NCI-H1092 (cell line): ENCODE results near the gene SAMD15.
"Not testable (repeated sequence)": the region's sequence is repeated elsewhere in the genome, so short reads cannot be mapped to it uniquely, and the experiment has no call there.

Experiments used
- DNase-seq: peaks from one replicate; lab custom pipeline; 2025; lab: John Stamatoyannopoulos, UW

Gene SAMD15

DNA sequence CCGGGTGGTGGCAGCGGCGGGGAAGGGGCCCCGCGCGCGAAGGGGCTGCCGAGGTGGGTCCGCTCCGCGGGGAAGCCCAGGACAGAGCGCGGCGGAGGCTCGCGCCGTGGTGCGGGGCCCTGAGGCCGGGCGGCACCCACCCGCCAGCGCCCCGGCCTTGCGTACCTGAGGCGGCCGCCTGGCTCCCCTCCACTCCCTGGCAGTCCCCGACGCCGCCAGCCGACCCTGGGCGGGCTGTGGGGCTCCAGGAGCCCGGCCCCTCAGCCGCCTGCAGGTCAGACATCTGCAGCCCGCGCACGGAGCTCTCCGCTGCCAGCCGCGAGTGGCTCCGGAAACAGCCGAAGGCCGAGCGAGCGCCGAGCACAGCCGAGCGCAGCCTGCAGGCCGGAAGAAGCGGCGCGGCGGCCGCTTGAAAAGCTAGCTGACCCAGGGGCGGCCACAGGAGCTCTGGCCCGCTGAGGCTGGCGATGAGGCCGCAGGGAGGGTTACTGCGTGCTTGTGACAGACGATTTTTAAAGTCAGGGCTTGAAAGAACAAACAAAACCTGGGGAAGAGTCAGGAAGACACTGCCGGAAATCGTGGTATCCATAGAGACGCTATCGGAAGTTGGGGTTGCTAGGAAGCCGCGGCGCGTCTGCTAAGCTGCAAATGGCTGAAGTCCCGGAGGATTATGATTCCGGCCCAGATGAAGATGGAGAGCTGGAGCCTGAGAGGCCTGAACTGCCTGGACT, at the start of gene SAMD15, which contains the start of gene TMED8:
SAMD15 (plus strand) TSS at position 609 of the 731 bp plus-strand sequence; CDS start at position 649, 40 bp downstream.
TMED8 (minus strand) TSS at position 324 of the 731 bp plus-strand sequence; CDS start at position 283, 41 bp downstream.
- peak; percentile 73 for DNase-seq

GRCh38 chr14:77329872-77330271, 47.3 kb upstream of the SAMD15 start:
- no peak for DNase-seq

DNA sequence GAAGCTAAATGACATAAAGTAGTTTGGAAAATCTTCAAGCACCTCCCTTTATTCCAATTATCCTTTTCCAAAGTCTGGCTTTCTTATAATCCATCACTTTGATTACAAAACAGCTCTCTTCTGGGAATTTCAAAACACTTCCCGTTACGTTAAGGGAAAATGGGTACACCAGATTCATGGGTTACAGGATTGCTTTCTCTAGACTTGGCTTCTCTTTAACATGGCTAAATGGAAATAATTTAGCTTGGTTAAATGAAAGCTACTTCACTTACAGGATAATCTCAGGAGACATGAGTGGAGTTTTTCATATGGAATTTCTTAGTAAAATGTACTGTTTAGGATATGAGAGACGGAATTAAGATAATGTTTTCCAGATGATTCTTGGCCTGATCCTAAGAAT, 41.6 kb upstream of the SAMD15 start:
- no peak for DNase-seq

GRCh38 chr14:77337255-77337654, 39.9 kb upstream of the SAMD15 start:
- DNase-seq = not testable (repeated sequence)

DNA sequence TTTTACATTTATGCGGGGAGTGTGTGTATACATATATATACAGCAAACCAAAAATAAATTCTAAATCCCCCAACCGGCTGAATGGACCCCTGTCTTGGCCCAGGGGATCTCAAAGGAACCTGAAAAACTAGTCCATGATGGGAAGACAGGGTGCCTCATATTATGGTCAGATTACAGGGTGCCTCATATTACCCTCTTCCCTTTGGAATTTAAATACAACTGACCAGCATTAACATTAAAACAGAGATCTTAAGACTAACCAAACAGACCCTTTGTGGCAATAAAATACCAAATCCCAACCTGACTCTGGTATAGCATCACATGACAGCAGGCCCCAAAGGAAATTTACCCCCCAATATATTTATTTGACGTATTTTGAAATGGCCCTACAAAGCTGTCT, 39.3 kb upstream of the SAMD15 start:
- DNase-seq = no peak

DNA sequence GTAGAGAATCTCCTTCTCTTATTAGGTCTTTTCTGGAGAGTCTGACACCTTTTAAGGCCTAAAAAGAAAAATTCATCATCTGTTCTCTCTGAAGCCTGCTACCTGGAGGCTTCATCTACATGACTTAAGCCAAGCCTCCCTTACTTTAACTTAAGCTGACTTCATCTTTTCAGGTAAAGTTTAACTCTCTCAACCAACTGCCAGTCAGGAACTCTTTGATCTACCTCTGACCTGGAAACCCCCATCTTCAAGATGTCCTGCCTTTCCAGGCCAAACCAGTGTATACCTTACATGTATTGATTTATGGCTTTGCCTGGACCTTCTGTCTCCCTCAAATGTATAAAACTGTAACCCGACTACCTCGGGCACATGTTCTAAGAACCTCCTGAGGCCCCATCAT, 38.9 kb upstream of the SAMD15 start:
- no peak for DNase-seq

DNA sequence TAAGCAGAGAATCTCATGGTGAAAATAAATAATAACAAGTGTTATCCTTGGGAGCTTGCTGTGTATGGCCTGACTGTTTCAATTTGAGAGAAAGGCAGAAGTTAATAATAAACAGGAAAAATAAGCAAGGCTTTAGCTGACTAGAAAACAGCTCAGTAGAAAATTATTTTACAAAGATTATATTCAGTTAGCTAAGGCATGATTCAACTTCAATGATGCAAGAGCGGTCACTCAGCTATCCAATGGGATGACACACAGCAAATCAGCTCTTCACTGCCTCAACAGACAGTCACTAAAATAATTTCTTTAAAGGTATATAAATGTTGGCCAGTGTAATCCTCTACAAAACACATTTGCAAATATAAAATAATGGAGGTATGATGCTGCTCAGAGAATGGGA, 37.8 kb upstream of the SAMD15 start:
- DNase-seq = no peak

- DNase-seq = no peak
Measured at GRCh38 chr14:77340389-77340788, 36.8 kb upstream of the SAMD15 start.

GRCh38 chr14:77342726-77343397, 34.3 kb upstream of the SAMD15 start:
- no peak for DNase-seq

DNA sequence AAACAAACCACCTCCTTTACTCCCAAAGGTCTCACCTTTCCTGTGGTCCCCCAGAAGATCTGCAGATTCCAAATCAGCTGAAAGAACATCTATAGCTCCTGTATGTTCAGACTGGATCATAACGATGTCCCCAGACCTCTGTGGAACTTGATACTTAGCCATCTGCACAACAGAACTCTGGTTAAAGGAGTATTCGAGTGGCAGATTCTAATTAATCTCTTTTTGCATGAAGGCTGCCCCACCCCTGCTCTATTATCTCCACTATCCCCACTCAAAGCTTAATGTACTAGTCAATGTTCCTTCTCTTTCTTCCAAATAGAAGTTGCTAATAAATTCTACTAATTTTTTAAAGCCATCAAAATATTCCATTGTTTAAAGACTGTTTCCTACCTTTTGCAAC, 33.5 kb upstream of the SAMD15 start:
- no peak for DNase-seq

GRCh38 chr14:77344377-77344996, 32.7 kb upstream of the SAMD15 start:
- DNase-seq = no peak

DNA sequence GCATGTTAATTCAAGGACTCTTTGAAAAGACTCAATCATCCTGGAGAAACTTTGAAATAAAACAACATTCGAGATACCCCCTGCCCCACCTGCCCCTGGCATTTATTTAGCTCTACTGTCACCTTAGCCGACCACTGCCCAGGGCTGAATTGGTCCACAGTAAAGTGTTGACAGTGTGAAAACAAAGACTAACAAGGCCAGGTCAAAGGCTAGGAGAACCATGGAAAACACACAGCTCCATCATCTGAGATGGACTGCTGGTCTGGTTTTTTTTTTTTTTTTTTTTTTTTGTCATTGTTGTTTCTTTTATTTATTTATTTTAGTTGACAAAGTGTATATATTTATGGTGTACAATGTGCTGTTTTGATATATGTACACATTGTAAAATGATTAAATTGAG, 30.7 kb upstream of the SAMD15 start:
- DNase-seq = no peak

- no peak for DNase-seq
Measured at GRCh38 chr14:77347751-77348150, 29.4 kb upstream of the SAMD15 start.

DNA sequence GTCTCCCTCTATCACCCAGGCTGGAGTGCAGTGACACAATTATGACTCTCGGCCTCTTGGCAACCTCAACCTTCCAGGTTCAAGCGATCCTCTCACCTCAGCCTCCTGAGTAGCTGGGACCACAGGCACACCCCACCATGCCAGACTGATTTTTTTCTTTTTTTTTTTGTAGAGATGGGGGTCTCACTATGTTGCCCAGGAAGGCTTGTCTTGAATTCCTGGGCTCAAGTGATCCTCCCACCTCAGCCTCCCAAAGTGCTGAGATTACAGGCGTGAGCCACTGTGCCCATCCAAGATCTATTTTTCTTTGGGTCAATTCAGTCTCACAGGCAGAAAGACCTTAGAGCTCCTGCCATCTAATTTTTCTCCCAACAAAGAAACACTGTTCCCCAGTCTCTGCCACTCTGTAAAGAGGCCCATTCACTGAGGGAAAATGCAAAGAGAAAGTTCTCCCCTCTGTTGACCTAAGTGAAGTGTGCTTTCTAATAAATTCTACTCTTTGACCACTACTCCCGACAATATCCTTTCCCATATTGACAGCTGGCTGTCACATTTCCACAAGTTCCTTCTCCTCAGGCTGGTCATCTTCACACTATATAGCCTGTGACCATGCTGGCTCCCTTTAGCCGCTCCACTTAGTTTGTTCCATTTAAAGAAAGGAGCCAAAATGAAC, 23.6 kb upstream of the SAMD15 start:
- DNase-seq = no peak

DNA sequence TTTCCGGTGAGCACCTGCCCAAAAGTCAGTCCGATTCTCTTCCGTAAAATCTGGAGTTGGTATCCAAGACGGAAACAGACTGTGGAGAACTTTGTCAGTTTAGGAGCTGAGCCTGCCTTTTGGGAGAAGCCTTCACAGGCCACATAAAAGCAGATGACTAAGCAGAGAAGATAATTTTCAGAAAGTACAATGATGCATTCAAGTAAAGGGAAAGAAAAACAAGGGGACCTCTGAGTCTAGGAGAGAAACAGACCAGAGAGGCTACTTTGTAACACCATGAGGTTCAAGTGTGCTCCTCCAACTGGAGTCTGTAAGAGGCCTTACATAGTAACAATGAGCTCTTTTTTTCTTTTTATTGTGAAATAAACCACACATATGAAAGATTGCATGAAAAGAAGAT, 21.4 kb upstream of the SAMD15 start:
- DNase-seq = no peak

- no peak for DNase-seq
Measured at GRCh38 chr14:77356899-77357298, 20.3 kb upstream of the SAMD15 start.

- no peak for DNase-seq
Measured at GRCh38 chr14:77359626-77360025, 17.6 kb upstream of the SAMD15 start.

GRCh38 chr14:77364146-77364545, 13.0 kb upstream of the SAMD15 start:
- no peak for DNase-seq

DNA sequence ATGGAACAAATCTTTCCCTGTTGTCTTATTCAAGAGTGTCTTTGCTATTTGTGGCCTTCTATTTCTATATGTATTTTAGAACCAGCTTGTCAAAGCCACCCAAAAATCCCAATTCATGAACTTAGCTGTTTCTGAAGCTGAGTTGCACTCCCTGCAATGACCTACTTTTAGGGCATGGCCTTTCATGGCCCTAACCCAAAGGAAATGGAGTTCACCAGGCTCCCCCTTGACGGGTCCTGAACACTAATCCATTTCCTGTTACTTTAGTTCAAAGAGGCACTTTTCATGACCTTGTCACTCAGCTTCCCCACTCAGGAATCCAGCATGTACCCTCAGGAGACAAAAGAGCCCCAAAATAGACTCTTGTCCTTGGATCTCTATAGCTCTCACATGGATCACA, 7.9 kb upstream of the SAMD15 start:
- DNase-seq = no peak

DNA sequence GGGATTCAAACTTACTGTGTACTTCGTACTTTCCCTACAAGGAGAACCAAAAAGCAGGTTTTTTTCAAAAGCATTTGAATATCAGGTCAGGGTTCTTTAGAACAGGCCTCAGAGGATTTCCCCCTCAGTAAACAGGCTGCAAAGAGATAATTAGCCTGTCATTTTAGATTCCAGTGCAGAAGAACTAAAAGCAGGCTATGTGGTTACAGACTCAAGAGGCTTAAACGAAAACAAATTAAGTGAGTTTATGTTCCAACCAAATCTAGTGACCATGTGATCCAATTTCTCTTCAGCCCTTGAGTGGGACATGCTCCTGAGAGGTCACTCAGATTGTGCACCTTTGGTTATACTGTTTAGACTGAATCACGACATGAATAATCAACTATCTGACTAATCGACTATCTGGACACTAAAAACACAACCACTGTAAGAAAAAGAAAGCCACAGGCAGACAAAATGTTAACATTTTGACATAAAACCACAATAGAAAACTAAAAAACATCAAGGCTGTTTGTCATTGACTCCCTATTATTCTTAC, 4.8 kb upstream of the SAMD15 start:
- no peak for DNase-seq

GRCh38 chr14:77375164-77375950, 1.8 kb upstream of the SAMD15 start:
- DNase-seq = no peak
